CD4-positive, CD25-positive, alpha-beta regulatory T cell (primary cell): Measurements from ENCODE around the gene ZNF486. TPM values are rescaled to one million over a fixed set of nuclear protein-coding genes. Genes with fewer than 3 reads are reported as not detected.
"Not testable (repeated sequence)": the region's sequence is repeated elsewhere in the genome, so short reads cannot be mapped to it uniquely, and the experiment has no call there.

ENCODE experiments used
- ATAC-seq, 2 donors: fragments of 150-1000 bp; cut with Tn5 transposase; one replicate each; pipeline ENCODE4 v1.10.0; 2021; ENCODE audit warnings: low read depth in 2 of 2, moderate number of reproducible peaks in 2 of 2, moderate library complexity in 1 of 2
- DNase-seq, 3 donors: peaks; one replicate each; pipeline versions ENCODE4 v3.0.0 to v3.0.0-alpha.2; 2012 to 2022; ENCODE audit warnings: mixed read lengths in 1 of 3
- H3K27ac ChIP-seq: one replicate; pipeline ENCODE4 v1.7.0; 2013; ENCODE audit warnings: mild to moderate bottlenecking, low read length; ENCODE audit not compliant: insufficient read depth, poor library complexity, severe bottlenecking
- H3K27me3 ChIP-seq: one replicate; pipeline ENCODE4 v1.7.0; 2013; ENCODE audit warnings: low read length; ENCODE audit not compliant: control insufficient read depth, insufficient read depth
- H3K36me3 ChIP-seq: one replicate; pipeline ENCODE4 v1.7.0; 2013; ENCODE audit warnings: mild to moderate bottlenecking, low read length, moderate library complexity; ENCODE audit not compliant: control insufficient read depth, insufficient read depth
- H3K4me1 ChIP-seq: 2 replicates; pipeline ENCODE4 v1.7.0; 2013; ENCODE audit warnings: mild to moderate bottlenecking, low read length; ENCODE audit not compliant: insufficient read depth, control insufficient read depth, poor library complexity, severe bottlenecking
- H3K4me3 ChIP-seq: one replicate; pipeline ENCODE4 v1.7.0; 2013; ENCODE audit warnings: low read depth, mild to moderate bottlenecking, low read length, moderate library complexity
- H3K9me3 ChIP-seq, 2 experiments: 1 replicate in 1 of 2; 2 replicates in 1 of 2; pipeline ENCODE4 v1.7.0; 2013; ENCODE audit warnings: low read length in 2 of 2, mild to moderate bottlenecking in 1 of 2, moderate library complexity in 1 of 2; ENCODE audit not compliant: control insufficient read depth in 2 of 2
- H3K27ac Mint-ChIP-seq, 3 donors: one replicate each; pipeline ENCODE4 v1.8.0; 2020 to 2022; ENCODE audit warnings: mild to moderate bottlenecking in 3 of 3, mixed read lengths in 3 of 3, moderate library complexity in 2 of 3
- H3K27me3 Mint-ChIP-seq: one replicate; pipeline ENCODE4 v1.8.0; 2022; ENCODE audit warnings: mild to moderate bottlenecking, mixed read lengths
- H3K36me3 Mint-ChIP-seq: one replicate; pipeline ENCODE4 v1.8.0; 2020; ENCODE audit warnings: mixed read lengths
- H3K4me1 Mint-ChIP-seq, 4 donors: one replicate each; pipeline ENCODE4 v1.8.0; 2020 to 2022; ENCODE audit warnings: mixed read lengths in 4 of 4, mild to moderate bottlenecking in 1 of 4
- H3K4me3 Mint-ChIP-seq, 4 donors: one replicate each; pipeline ENCODE4 v1.8.0; 2020 to 2022; ENCODE audit warnings: mild to moderate bottlenecking in 4 of 4, mixed read lengths in 4 of 4, moderate library complexity in 3 of 4
- H3K9me3 Mint-ChIP-seq, 7 donors: one replicate each; pipeline ENCODE4 v1.8.0; 2020 to 2022; ENCODE audit warnings: mixed read lengths in 7 of 7, mild to moderate bottlenecking in 3 of 7, moderate library complexity in 2 of 7
- polyA plus RNA-seq, 4 donors: library from polyadenylated mRNA; unstranded; fragments of 300-500 nt; fragmentation: Illumina TruSeq; gene quantifications; one replicate each; pipeline ENCODE4 v1.2.3, GENCODE V29; 2021
- total RNA-seq: library from RNA; stranded (reverse); gene quantifications from one replicate; pipeline ENCODE4 v1.2.3, GENCODE V29; 2022

Gene ZNF486
- total and polyA plus RNA-seq, 5 donors from 2014 or later = 1.9 to 6.4 (median 3.4) TPM

DNA sequence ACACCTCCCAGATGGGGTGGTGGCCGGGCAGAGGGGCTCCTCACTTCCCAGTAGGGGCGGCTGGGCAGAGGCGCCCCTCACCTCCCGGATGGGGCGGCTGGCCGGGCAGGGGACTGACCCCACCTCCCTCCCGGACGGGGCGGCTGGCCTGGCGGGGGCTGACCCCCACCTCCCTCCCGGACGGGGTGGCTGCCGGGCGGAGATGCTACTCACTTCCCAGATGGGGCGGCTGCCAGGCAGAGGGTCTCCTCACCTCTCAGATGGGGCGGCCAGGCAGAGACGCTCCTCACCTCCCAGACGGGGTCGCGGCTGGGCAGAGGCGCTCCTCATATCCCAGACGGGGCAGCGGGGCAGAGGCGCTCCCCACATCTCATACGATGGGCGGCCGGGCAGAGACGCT is 8.8 kb downstream of the ZNF486 start:
- Mint-ChIP-seq H3K36me3 (peaks cover 46% of the 10 kb centered on the region), H3K9me3 (peaks cover 0 to 12% (median 4%) of the 10 kb centered on the region in 7 donors), H3K4me1 (peaks cover 8 to 21% (median 13%) of the 10 kb centered on the region in 4 donors)
- not testable (repeated sequence) for H3K27me3 ChIP-seq, ATAC-seq, H3K4me3 ChIP-seq, H3K27ac ChIP-seq, H3K27me3 Mint-ChIP-seq, H3K4me1 ChIP-seq, DNase-seq, H3K4me3 Mint-ChIP-seq, H3K27ac Mint-ChIP-seq
- H3K9me3 ChIP-seq = peaks cover 19 to 25% of the 10 kb centered on the region in 2 experiments
- H3K36me3 ChIP-seq = peaks cover 21% of the 10 kb centered on the region

DNA sequence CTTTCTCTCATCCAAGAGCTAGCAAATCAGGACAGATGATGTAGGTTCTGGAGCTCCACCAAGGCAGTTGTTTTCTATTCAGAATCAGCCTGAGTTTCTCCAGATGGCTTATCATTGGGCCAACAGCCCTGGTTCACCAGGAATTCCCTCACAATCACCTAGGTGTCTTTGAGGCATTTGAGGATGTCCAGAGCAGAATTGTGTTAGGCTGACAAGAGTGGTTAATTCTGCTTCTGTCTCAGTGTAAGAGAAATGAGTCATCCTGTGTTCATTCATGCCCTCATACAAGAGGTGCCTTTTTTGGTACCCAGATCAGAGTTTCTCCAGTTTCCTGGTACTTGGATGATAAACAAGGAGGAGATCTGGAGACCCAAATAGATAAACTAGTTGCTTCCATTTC is 12.9 kb downstream of the ZNF486 start:
- not testable (repeated sequence) for H3K27ac ChIP-seq, H3K4me1 ChIP-seq, ATAC-seq, H3K36me3 ChIP-seq, H3K4me3 Mint-ChIP-seq, H3K27me3 Mint-ChIP-seq, H3K4me3 ChIP-seq, DNase-seq, H3K27me3 ChIP-seq, H3K9me3 Mint-ChIP-seq
- H3K27ac Mint-ChIP-seq = peak overlapping the region in 1 of 3 donors; percentile 52
- peaks cover 0 to 15% (median 3%) of the 10 kb centered on the region in 4 donors for H3K4me1 Mint-ChIP-seq
- H3K9me3 ChIP-seq = peaks cover 10 to 13% of the 10 kb centered on the region in 2 experiments
- peaks cover 22% of the 10 kb centered on the region for H3K36me3 Mint-ChIP-seq

DNA sequence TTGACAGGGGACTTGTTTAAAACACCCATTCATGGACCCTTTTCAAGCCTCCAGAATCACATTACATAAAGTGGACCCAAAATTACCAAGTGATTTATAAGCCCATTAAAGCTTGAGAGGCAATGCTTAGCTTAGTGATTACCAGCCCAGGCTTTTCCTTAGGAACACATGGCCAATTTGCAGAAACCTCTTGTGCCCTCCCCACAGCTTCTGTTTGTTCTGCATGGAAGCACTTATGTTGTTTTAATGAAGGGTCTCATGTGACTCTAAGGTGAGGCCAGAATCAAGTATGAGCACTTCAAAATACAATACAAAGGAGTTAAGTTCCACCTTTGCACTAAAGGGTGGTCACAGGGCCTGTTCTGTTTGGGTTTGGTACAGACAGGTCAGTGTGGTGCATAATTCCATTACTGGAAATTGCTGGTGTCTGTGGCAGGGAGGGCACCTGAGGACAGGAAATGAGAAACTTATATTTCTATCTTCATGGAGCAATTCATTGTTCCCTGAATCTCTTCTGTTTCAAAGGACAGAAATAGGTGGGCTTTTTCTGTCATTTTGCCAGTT is 15.3 kb downstream of the ZNF486 start:
- Mint-ChIP-seq H3K27ac (no peak overlapping the region), H3K36me3 (peaks cover 23% of the 10 kb centered on the region), H3K4me3 (no peak overlapping the region), H3K9me3 (peaks cover 0 to 7% (median 3%) of the 10 kb centered on the region in 7 donors), H3K4me1 (peaks cover 0 to 15% (median 3%) of the 10 kb centered on the region in 4 donors), H3K27me3 (no peaks in the 10 kb centered on the region)
- Histone ChIP-seq H3K4me1 (no peaks in the 10 kb centered on the region), H3K27ac (no peak overlapping the region), H3K36me3 (peaks cover 8% of the 10 kb centered on the region), H3K4me3 (no peak overlapping the region), H3K9me3 (peaks cover 8 to 13% of the 10 kb centered on the region in 2 experiments), H3K27me3 (no peaks in the 10 kb centered on the region)
- DNase-seq (no peak), ATAC-seq (no peak)

DNA sequence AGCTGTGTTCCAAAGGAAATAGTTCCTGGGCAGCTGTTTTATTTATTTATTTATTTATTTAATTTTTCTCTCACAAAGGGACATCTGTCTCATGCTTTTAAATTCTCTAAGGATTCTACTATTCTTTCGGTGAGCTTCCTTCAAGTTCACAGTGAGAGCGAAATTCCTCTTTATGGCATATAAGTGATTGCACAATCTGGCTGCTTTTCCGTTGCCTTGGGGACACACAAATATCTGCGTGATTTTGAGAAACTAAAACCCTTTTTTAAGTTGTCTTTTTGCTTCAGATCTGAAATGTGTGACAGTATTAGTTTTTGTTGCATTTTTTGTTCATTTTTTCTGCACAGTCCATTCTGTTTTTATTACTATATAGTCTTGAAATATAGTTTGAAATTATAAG is 19.2 kb downstream of the ZNF486 start:
- DNase-seq = no peak
- Histone ChIP-seq H3K27ac (no peak overlapping the region), H3K36me3 (peaks cover 45% of the 10 kb centered on the region), H3K4me3 (no peak overlapping the region), H3K27me3 (no peaks in the 10 kb centered on the region), H3K9me3 (peaks cover 11 to 24% of the 10 kb centered on the region in 2 experiments), H3K4me1 (no peaks in the 10 kb centered on the region)
- peaks cover 0 to 12% (median 5%) of the 10 kb centered on the region in 7 donors for H3K9me3 Mint-ChIP-seq
- no peak for ATAC-seq
- H3K4me3 Mint-ChIP-seq = peak overlapping the region in 1 of 4 donors; percentile 38
- no peak overlapping the region for H3K27ac Mint-ChIP-seq
- H3K4me1 Mint-ChIP-seq = peaks cover 0 to 12% (median 1%) of the 10 kb centered on the region in 4 donors
- peaks cover 32% of the 10 kb centered on the region for H3K36me3 Mint-ChIP-seq
- no peaks in the 10 kb centered on the region for H3K27me3 Mint-ChIP-seq

DNA sequence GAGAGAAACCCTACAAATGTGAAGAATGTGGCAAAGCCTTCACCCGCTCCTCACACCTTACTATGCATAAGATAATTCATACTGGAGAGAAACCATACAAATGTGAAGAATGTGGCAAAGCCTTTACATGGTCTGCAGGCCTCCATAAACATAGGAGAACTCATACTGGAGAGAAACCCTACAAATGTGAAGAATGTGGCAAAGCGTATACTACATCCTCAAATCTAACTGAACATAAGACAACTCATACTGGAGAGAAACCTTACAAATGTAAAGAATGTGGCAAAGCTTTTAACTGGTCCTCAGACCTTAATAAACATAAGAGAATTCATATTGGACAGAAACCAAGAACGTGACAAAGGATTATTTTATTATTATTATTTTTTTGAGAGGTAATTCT is 30.7 kb downstream of the ZNF486 start:
- Histone ChIP-seq H3K4me1 (no peaks in the 10 kb centered on the region), H3K9me3 (peaks cover 71 to 72% of the 10 kb centered on the region in 2 experiments), H3K27me3 (no peaks in the 10 kb centered on the region), H3K4me3 (no peak overlapping the region), H3K36me3 (peaks cover 35% of the 10 kb centered on the region), H3K27ac (no peak overlapping the region)
- peaks cover 32% of the 10 kb centered on the region for H3K36me3 Mint-ChIP-seq
- DNase-seq = no peak
- H3K27me3 Mint-ChIP-seq = peaks cover 4% of the 10 kb centered on the region
- H3K27ac Mint-ChIP-seq = no peak overlapping the region
- no peak overlapping the region for H3K4me3 Mint-ChIP-seq
- no peak for ATAC-seq
- peaks cover 3 to 58% (median 23%) of the 10 kb centered on the region in 7 donors for H3K9me3 Mint-ChIP-seq
- H3K4me1 Mint-ChIP-seq = no peaks in the 10 kb centered on the region

DNA sequence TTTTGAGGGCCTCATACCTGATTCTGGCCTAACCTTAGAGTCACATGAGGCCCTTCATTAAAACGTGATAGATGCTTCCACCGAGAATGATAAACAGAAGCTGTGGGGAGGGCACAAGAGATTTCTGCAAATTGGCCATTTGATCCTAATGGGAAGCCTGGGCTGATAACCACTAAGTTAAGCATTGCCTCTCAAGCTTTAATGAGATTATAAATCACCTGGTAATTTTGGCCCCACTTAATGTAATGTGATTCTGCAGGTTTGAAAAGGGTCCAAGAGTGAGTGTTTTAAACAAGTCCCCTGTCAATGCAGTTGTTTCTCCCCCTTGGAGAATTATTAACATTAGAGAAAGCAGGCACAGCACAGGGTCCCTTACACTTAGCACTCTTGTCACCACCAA is 42.0 kb downstream of the ZNF486 start:
- no peak for ATAC-seq
- H3K4me3 Mint-ChIP-seq = no peak overlapping the region
- Histone ChIP-seq H3K4me1 (no peaks in the 10 kb centered on the region), H3K4me3 (no peak overlapping the region), H3K9me3 (peaks cover 22% of the 10 kb centered on the region in 2 experiments), H3K27me3 (no peaks in the 10 kb centered on the region), H3K27ac (no peak overlapping the region), H3K36me3 (no peaks in the 10 kb centered on the region)
- no peak overlapping the region for H3K27ac Mint-ChIP-seq
- H3K36me3 Mint-ChIP-seq = no peaks in the 10 kb centered on the region
- peaks cover 1 to 27% (median 7%) of the 10 kb centered on the region in 7 donors for H3K9me3 Mint-ChIP-seq
- no peaks in the 10 kb centered on the region for H3K27me3 Mint-ChIP-seq
- no peaks in the 10 kb centered on the region for H3K4me1 Mint-ChIP-seq
- DNase-seq = no peak

DNA sequence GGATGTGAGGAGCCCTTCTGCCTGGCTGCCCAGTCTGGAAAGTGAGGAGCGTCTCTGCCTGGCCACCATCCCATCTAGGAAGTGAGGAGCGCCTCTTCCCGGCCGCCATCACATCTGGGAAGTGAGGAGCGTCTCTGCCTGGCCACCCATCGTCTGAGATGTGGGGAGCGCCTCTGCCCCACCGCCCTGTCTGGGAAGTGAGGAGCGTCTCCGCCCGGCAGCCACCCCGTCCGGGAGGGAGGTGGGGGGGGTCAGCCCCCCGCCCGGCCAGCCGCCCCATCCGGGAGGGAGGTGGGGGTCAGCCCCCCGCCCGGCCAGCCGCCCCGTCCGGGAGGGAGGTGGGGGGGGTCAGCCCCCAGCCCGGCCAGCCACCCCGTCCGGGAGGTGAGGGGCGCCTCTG is 47.4 kb downstream of the ZNF486 start:
- not testable (repeated sequence) for H3K27me3 ChIP-seq, H3K4me1 Mint-ChIP-seq, H3K36me3 ChIP-seq, H3K4me3 ChIP-seq, H3K27me3 Mint-ChIP-seq, H3K4me1 ChIP-seq, DNase-seq, H3K9me3 ChIP-seq, H3K4me3 Mint-ChIP-seq, H3K27ac Mint-ChIP-seq, H3K27ac ChIP-seq, ATAC-seq
- peaks cover 0 to 18% (median 6%) of the 10 kb centered on the region in 7 donors for H3K9me3 Mint-ChIP-seq
- peaks cover 10% of the 10 kb centered on the region for H3K36me3 Mint-ChIP-seq

DNA sequence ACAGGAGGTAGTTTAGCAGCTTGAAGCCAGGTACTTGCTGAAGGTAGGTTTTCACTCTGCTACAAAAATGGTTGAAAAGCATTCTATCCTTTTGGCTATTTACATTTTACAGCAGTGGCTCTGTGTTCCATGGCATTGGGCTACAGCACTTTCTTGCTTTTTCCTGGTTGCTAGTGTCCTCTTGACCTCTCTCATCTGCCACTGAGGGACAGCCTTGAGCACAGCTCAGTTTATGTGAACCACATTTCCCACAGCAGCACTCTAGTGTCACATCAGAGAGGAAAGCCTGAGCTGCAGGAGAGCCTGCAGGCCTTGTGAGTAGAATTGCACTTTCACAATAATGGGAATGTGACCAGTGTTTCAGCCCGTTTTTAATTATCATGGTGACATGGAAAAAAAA is 54.6 kb downstream of the ZNF486 start:
- ATAC-seq, H3K4me1 Mint-ChIP-seq, H3K4me1 ChIP-seq, H3K36me3 ChIP-seq, H3K27me3 ChIP-seq, H3K36me3 Mint-ChIP-seq, H3K27ac ChIP-seq, DNase-seq, H3K27me3 Mint-ChIP-seq, H3K4me3 Mint-ChIP-seq, H3K27ac Mint-ChIP-seq, H3K4me3 ChIP-seq: not testable (repeated sequence)
- H3K9me3 ChIP-seq = peaks cover 13 to 15% of the 10 kb centered on the region in 2 experiments
- peaks cover 0 to 22% (median 13%) of the 10 kb centered on the region in 7 donors for H3K9me3 Mint-ChIP-seq
